IMR-90 (cell line): ENCODE results near the gene DHX38. TPM values are rescaled to one million over a fixed set of nuclear protein-coding genes. Genes with fewer than 3 reads are reported as not detected.

Experiments
- ATAC-seq: fragments of 200-7000 bp; cut with Tn5 transposase; 2 replicates; pipeline ENCODE4 v1.9.1; 2020; ENCODE audit warnings: low read depth, mild to moderate bottlenecking, moderate library complexity
- BruUV-seq: library from RNA; stranded (reverse); fragments of 400-500 nt; replicated peaks from 2 replicates; lab custom pipeline; 2021; lab: Mats Ljungman, UMichigan
- CTCF ChIA-PET: fragments of 300-600 bp; formaldehyde crosslinking; extraction: SDS; loops from one replicate; lab custom pipeline; 2021; ENCODE audit warnings: antibody characterized with exemption; lab: Yijun Ruan, JAX
- POLR2A ChIA-PET: fragments of 300-600 bp; sonication (Branson Sonifier 250); formaldehyde crosslinking; loops from one replicate; lab custom pipeline; 2022; ENCODE audit warnings: antibody characterized with exemption; ENCODE audit not compliant: unreplicated experiment; lab: Charles Lee
- DNase-seq: peaks from one replicate; pipeline ENCODE4 v3.0.0; 2013
- H2AFZ ChIP-seq: replicated peaks from 2 replicates; pipeline ENCODE3; 2013; ENCODE audit warnings: low read length, mild to moderate bottlenecking; ENCODE audit not compliant: poor library complexity
- H2AK5ac ChIP-seq: 2 replicates; pipeline ENCODE4 v1.6.1; 2013; ENCODE audit warnings: low read depth, low read length, inconsistent platforms
- H2AK9ac ChIP-seq: replicated peaks from 2 replicates; pipeline ENCODE3; 2013; ENCODE audit warnings: mild to moderate bottlenecking, low read depth, low read length, moderate library complexity; ENCODE audit not compliant: poor library complexity
- H2BK120ac ChIP-seq: 2 replicates; pipeline ENCODE4 v1.6.1; 2013; ENCODE audit warnings: low read depth, low read length, inconsistent platforms
- H2BK15ac ChIP-seq: 3 replicates; pipeline ENCODE4 v1.6.1; 2013; ENCODE audit warnings: low read depth, low read length, inconsistent platforms
- H2BK20ac ChIP-seq: 2 replicates; pipeline ENCODE4 v1.6.1; 2013; ENCODE audit warnings: low read depth, mild to moderate bottlenecking, inconsistent platforms, low read length, moderate library complexity
- H2BK5ac ChIP-seq: 2 replicates; pipeline ENCODE4 v1.6.1; 2013; ENCODE audit warnings: mild to moderate bottlenecking, low read depth, low read length, inconsistent platforms; ENCODE audit not compliant: poor library complexity, severe bottlenecking
- H3K14ac ChIP-seq: replicated peaks from 2 replicates; pipeline ENCODE4 v1.6.1; 2013; ENCODE audit warnings: low read depth, low read length, inconsistent platforms
- H3K18ac ChIP-seq: 2 replicates; pipeline ENCODE4 v1.6.1; 2013; ENCODE audit warnings: low read depth, low read length, control low read depth
- H3K23ac ChIP-seq: 2 replicates; pipeline ENCODE4 v1.6.1; 2013; ENCODE audit warnings: low read depth, low read length, inconsistent platforms
- H3K27ac ChIP-seq: 2 replicates; pipeline ENCODE4 v1.5.1; 2013; ENCODE audit warnings: mild to moderate bottlenecking, control low read depth, low read length; ENCODE audit not compliant: insufficient read depth
- H3K27me3 ChIP-seq: 2 replicates; pipeline ENCODE4 v1.6.1; 2013; ENCODE audit warnings: low read length; ENCODE audit not compliant: control insufficient read depth, insufficient read depth
- H3K36me3 ChIP-seq: 2 replicates; pipeline ENCODE4 v1.6.1; 2013; ENCODE audit warnings: low read length, mixed read lengths; ENCODE audit not compliant: control insufficient read depth, insufficient read depth
- H3K4ac ChIP-seq: 2 replicates; pipeline ENCODE4 v1.6.1; 2013; ENCODE audit warnings: low read depth, low read length, inconsistent platforms
- H3K4me1 ChIP-seq: 2 replicates; pipeline ENCODE4 v1.6.1; 2013; ENCODE audit warnings: low read length, mixed read lengths; ENCODE audit not compliant: control insufficient read depth, insufficient read depth
- H3K4me2 ChIP-seq: 2 replicates; pipeline ENCODE4 v1.6.1; 2013; ENCODE audit warnings: low read depth, mild to moderate bottlenecking, control low read depth, low read length, moderate library complexity
- H3K4me3 ChIP-seq: 2 replicates; pipeline ENCODE4 v1.5.1; 2013; ENCODE audit warnings: low read depth, mild to moderate bottlenecking, control low read depth, low read length, moderate library complexity; ENCODE audit not compliant: insufficient read depth
- H3K56ac ChIP-seq: 2 replicates; pipeline ENCODE4 v1.6.1; 2013; ENCODE audit warnings: low read length, inconsistent platforms; ENCODE audit not compliant: insufficient read depth; ENCODE audit errors: extremely low read depth
- H3K79me1 ChIP-seq, 2 experiments: 2 replicates each; pipeline ENCODE4 v1.6.1; 2013; ENCODE audit warnings: low read length in 2 of 2, inconsistent platforms in 1 of 2, low read depth in 1 of 2
- H3K9ac ChIP-seq: 2 replicates; pipeline ENCODE4 v1.6.1; 2013; ENCODE audit warnings: low read depth, low read length, control low read depth
- H3K9me1 ChIP-seq: 2 replicates; pipeline ENCODE4 v1.6.1; 2013; ENCODE audit warnings: low read length, inconsistent platforms; ENCODE audit not compliant: insufficient read depth
- H3K9me3 ChIP-seq: 2 replicates; pipeline ENCODE4 v1.6.1; 2013; ENCODE audit warnings: low read length; ENCODE audit not compliant: control insufficient read depth, insufficient read depth
- H4K20me1 ChIP-seq: 2 replicates; pipeline ENCODE4 v1.6.1; 2013; ENCODE audit warnings: low read length, inconsistent platforms; ENCODE audit not compliant: insufficient read depth
- H4K5ac ChIP-seq: 2 replicates; pipeline ENCODE4 v1.6.1; 2013; ENCODE audit warnings: mild to moderate bottlenecking, low read depth, low read length, control low read depth
- H4K8ac ChIP-seq, 2 experiments: 2 replicates each; pipeline ENCODE4 v1.6.1; 2013; ENCODE audit warnings: low read depth in 2 of 2, low read length in 2 of 2, control low read depth in 1 of 2, inconsistent platforms in 1 of 2
- H4K91ac ChIP-seq: 2 replicates; pipeline ENCODE4 v1.6.1; 2013; ENCODE audit warnings: low read depth, low read length, inconsistent platforms; ENCODE audit not compliant: insufficient read depth
- BHLHE40 ChIP-seq: fragments of 150-350 bp; IDR thresholded peaks from 2 replicates; pipeline ENCODE4 v1.6.1; 2016; ENCODE audit warnings: mild to moderate bottlenecking, low read depth, low read length
- CEBPB ChIP-seq: IDR thresholded peaks from 2 replicates; pipeline ENCODE4 v1.6.1; 2012; ENCODE audit warnings: low read depth, low read length, improper control_type of control experiment
- CHD1 ChIP-seq: IDR thresholded peaks from 2 replicates; pipeline ENCODE4 v1.6.1; 2012; ENCODE audit warnings: low read depth, low read length, improper control_type of control experiment
- CTCF ChIP-seq: conservative IDR thresholded peaks from 2 replicates; pipeline ENCODE4 v1.5.1; 2012; ENCODE audit warnings: mild to moderate bottlenecking, low read depth, low read length, improper control_type of control experiment
- ELK1 ChIP-seq: fragments of 150-350 bp; IDR thresholded peaks from 2 replicates; pipeline ENCODE4 v1.6.1; 2016; ENCODE audit warnings: low read depth, mild to moderate bottlenecking, low read length, moderate library complexity, borderline replicate concordance
- FOS ChIP-seq: fragments of 150-350 bp; IDR thresholded peaks from 2 replicates; pipeline ENCODE4 v1.6.1; 2016; ENCODE audit warnings: low read depth, low read length
- MAFK ChIP-seq: IDR thresholded peaks from 2 replicates; pipeline ENCODE4 v1.6.1; 2012; ENCODE audit warnings: low read depth, low read length, improper control_type of control experiment
- MXI1 ChIP-seq: IDR thresholded peaks from 2 replicates; pipeline ENCODE4 v1.6.1; 2012; ENCODE audit warnings: low read depth, mild to moderate bottlenecking, low read length, moderate library complexity, borderline replicate concordance
- NFE2L2 ChIP-seq: fragments of 150-350 bp; IDR thresholded peaks from 2 replicates; pipeline ENCODE4 v1.6.1; 2016; ENCODE audit warnings: low read depth, mild to moderate bottlenecking, low read length
- POLR2A ChIP-seq: IDR thresholded peaks from 2 replicates; pipeline ENCODE4 v1.6.1; 2012; ENCODE audit warnings: mild to moderate bottlenecking, low read depth, low read length
- RCOR1 ChIP-seq: IDR thresholded peaks from 2 replicates; pipeline ENCODE4 v1.6.1; 2012; ENCODE audit warnings: mild to moderate bottlenecking, low read length, improper control_type of control experiment; ENCODE audit not compliant: insufficient replicate concordance
- WGBS, 2 experiments: methylation state at CpG; one replicate each; pipeline versions ENCODE4 v1.1.5 to v1.1.7; 2013; ENCODE audit warnings: missing lambda C conversion rate in 2 of 2; ENCODE audit not compliant: insufficient read length in 1 of 2; ENCODE audit errors: extremely low coverage in 2 of 2; 5-methylcytosine and 5-hydroxymethylcytosine counted together
- dilution Hi-C: fragments of 300-500 bp; cut with HindIII; formaldehyde crosslinking; loops from one replicate; pipeline ENCODE4 v1.14.3; 2018; ENCODE audit warnings: low sequenced_read_pairs; ENCODE audit not compliant: unreplicated experiment
- in situ Hi-C: fragments of 300-500 bp; cut with MboI; formaldehyde crosslinking; loops from 3 replicates; pipeline ENCODE4 v1.14.3; 2019; ENCODE audit warnings: low sequenced_read_pairs, inconsistent platforms, mixed read lengths
- intact Hi-C: fragments of 100-400 bp; cut with micrococcal nuclease; formaldehyde crosslinking; loops from 2 replicates; pipeline ENCODE4 v1.10.0; 2022
- polyA plus RNA-seq, 3 experiments: library from polyadenylated mRNA; depleted of rRNA; stranded (reverse); fragments of >200 nt; gene quantifications; 2 replicates each; pipeline ENCODE4 v1.2.3, GENCODE V29; 2012; ENCODE audit warnings: low replicate concordance in 1 of 3
- total RNA-seq: library from RNA; depleted of rRNA; stranded (reverse); fragments of >200 nt; gene quantifications from 2 replicates; pipeline ENCODE4 v1.2.3, GENCODE V29; 2012

DHX38 gene
- total and polyA plus RNA-seq, 2 of the 4 experiments (the other 2 are of a cell fraction) = 45.4 to 49.6 TPM

- Histone ChIP-seq H2AK5ac (no peak overlapping the region), H2BK15ac (no peak overlapping the region), H3K14ac (no peak overlapping the region), H3K4me1 (no peaks in the 10 kb centered on the region), H4K5ac (no peak overlapping the region), H3K4me3 (no peak overlapping the region), H3K4ac (no peak overlapping the region), H3K23ac (no peak overlapping the region), H3K9me1 (no peaks in the 10 kb centered on the region), H2BK120ac (no peak overlapping the region), H3K27ac (no peak overlapping the region), H3K56ac (no peak overlapping the region), H2AFZ (no peak overlapping the region), H3K79me1 (peaks cover 0 to 3% of the 10 kb centered on the region in 2 experiments; a peak in 2 of 4 replicates), H2AK9ac (no peak overlapping the region), H3K9ac (no peak overlapping the region), H4K8ac (no peak overlapping the region), H3K27me3 (no peaks in the 10 kb centered on the region), H3K4me2 (no peak overlapping the region), H2BK5ac (no peak overlapping the region), H4K20me1 (no peaks in the 10 kb centered on the region), H4K91ac (no peak overlapping the region), H3K36me3 (peaks cover 32% of the 10 kb centered on the region), H2BK20ac (no peak overlapping the region), H3K18ac (no peak overlapping the region), H3K9me3 (peaks cover 6% of the 10 kb centered on the region; the same call in 1 of the 2 replicates)
- BruUV-seq = no TSS peak
- ChIA-PET CTCF (no interaction called here), POLR2A (no interaction called here)
- DNase-seq = no peak
- no CpG with 5 or more reads among the region's 2 CpGs for WGBS, 2 experiments
- no peak for TF ChIP-seq CEBPB
- TF ChIP-seq ELK1 = no peak
- no peak for TF ChIP-seq NFE2L2
- TF ChIP-seq CTCF = no peak
- TF ChIP-seq POLR2A = no peak
- TF ChIP-seq CHD1 = no peak
- TF ChIP-seq MAFK = no peak
- no peak for TF ChIP-seq MXI1
- TF ChIP-seq RCOR1 = no peak
- TF ChIP-seq BHLHE40 = no peak
- TF ChIP-seq FOS = no peak
- dilution Hi-C loops = no loop called here
- intact Hi-C loops = no loop called here
- in situ Hi-C loops = no loop called here
- no peak for ATAC-seq
These were observed 8.6 kb upstream of the DHX38 start for GRCh38 chr16:72085002-72085401.
